ENCODE results near the gene LPAR5.

Gene LPAR5

GRCh38 chr12:6605421-6606330 is 30.1 kb downstream of the LPAR5 start (continued):
- 0 out of 2 replicates have a peak, but pooled peaks have one; percentile 6 for TF ChIP-seq INSM2 (tag by site-specific recombination; IDR thresholded peaks at IDR 0.05)
- TF ChIP-seq ZNF600 (tag by site-specific recombination; IDR thresholded peaks at IDR 0.05) = 0 out of 2 replicates have a peak, but pooled peaks have one; percentile 25
- TF ChIP-seq ZNF670 (tag by site-specific recombination; IDR thresholded peaks at IDR 0.05; ENCODE audit: low read depth) = no peak
- TF ChIP-seq KLF16 (tag by site-specific recombination; IDR thresholded peaks at IDR 0.05) = 0 out of 2 replicates have a peak, but pooled peaks have one; percentile 27
- TF ChIP-seq KLF10 (tag by site-specific recombination; IDR thresholded peaks at IDR 0.05) = no peak
- TF ChIP-seq, protein P1, sequence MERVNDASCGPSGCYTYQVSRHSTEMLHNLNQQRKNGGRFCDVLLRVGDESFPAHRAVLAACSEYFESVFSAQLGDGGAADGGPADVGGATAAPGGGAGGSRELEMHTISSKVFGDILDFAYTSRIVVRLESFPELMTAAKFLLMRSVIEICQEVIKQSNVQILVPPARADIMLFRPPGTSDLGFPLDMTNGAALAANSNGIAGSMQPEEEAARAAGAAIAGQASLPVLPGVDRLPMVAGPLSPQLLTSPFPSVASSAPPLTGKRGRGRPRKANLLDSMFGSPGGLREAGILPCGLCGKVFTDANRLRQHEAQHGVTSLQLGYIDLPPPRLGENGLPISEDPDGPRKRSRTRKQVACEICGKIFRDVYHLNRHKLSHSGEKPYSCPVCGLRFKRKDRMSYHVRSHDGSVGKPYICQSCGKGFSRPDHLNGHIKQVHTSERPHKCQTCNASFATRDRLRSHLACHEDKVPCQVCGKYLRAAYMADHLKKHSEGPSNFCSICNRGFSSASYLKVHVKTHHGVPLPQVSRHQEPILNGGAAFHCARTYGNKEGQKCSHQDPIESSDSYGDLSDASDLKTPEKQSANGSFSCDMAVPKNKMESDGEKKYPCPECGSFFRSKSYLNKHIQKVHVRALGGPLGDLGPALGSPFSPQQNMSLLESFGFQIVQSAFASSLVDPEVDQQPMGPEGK (tag by site-specific recombination; IDR thresholded peaks at IDR 0.05) = peak; percentile 41; the same call in 1 of the 2 replicates
- TF ChIP-seq ZNF19 (tag by site-specific recombination; IDR thresholded peaks at IDR 0.05; ENCODE audit: low read depth) = no peak
- TF ChIP-seq, protein P2, sequence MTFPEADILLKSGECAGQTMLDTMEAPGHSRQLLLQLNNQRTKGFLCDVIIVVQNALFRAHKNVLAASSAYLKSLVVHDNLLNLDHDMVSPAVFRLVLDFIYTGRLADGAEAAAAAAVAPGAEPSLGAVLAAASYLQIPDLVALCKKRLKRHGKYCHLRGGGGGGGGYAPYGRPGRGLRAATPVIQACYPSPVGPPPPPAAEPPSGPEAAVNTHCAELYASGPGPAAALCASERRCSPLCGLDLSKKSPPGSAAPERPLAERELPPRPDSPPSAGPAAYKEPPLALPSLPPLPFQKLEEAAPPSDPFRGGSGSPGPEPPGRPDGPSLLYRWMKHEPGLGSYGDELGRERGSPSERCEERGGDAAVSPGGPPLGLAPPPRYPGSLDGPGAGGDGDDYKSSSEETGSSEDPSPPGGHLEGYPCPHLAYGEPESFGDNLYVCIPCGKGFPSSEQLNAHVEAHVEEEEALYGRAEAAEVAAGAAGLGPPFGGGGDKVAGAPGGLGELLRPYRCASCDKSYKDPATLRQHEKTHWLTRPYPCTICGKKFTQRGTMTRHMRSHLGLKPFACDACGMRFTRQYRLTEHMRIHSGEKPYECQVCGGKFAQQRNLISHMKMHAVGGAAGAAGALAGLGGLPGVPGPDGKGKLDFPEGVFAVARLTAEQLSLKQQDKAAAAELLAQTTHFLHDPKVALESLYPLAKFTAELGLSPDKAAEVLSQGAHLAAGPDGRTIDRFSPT (tag by site-specific recombination; IDR thresholded peaks at IDR 0.05) = peak; percentile 53; the same call in 1 of the 2 replicates
- TF ChIP-seq YY2 (tag by site-specific recombination; IDR thresholded peaks at IDR 0.05) = no peak
- TF ChIP-seq ZNF148 (tag by site-specific recombination; IDR thresholded peaks at IDR 0.05; ENCODE audit: borderline replicate concordance) = no peak

GRCh38 chr12:6604259-6605029 is 31.3 kb downstream of the LPAR5 start:
- TF ChIP-seq MEIS1 (CRISPR knock-in tag; IDR thresholded peaks at IDR 0.05; ENCODE audit: borderline replicate concordance) = no peak
- H3K4me3 ChIP-seq (ENCODE audit: low read depth, low read length) = 0 out of 2 replicates have a peak overlapping the region, but pooled peaks have one; percentile 4
- POLR2A ChIA-PET = interaction anchor here (0.5 to 2.0 kb wide), 4 partner anchors 9 to 36 kb away, joined by 3 to 12 read pairs (median 4); partner anchors contain the start of gene NOP2
- peaks cover 20% of the 10 kb centered on the region for H3K4me1 ChIP-seq (ENCODE audit: control insufficient read depth, insufficient read depth, low read length)
- CTCF ChIA-PET = interaction anchor here (0.6 to 1.8 kb wide), 6 partner anchors 24 to 149 kb away, joined by 3 to 7 read pairs (median 4); partner anchors contain the start of gene MLF2
- H3K27ac ChIP-seq (ENCODE audit: extremely low read depth, low read depth, low read length) = no peak overlapping the region
- no peaks in the 10 kb centered on the region for H3K9me3 ChIP-seq (ENCODE audit: control insufficient read depth, insufficient read depth, low read depth, low read length)
- peaks cover 34 to 65% of the 10 kb centered on the region in 2 experiments for H3K36me3 ChIP-seq (ENCODE audit: control insufficient read depth in 2 of 2, insufficient read depth in 1 of 2, low read length in 2 of 2)
